Gastrocnemius medialis (tissue), 4 donors: ENCODE data around the gene LRRTM3. TPM values are rescaled to one million over a fixed set of nuclear protein-coding genes. Genes with fewer than 3 reads are reported as not detected.

Experiments
- ATAC-seq, 2 donors: fragments of 150-250 bp; one replicate each; pipeline ENCODE4 v1.9.1; 2016
- DNase-seq, 2 donors: peaks; one replicate each; pipeline ENCODE4 v3.0.0-alpha.2; 2019
- H3K27ac ChIP-seq, 4 donors: fragments of 200-600 bp; sonication (generic); 1 replicate in 1 of 4; 2 replicates in 3 of 4; pipeline ENCODE4 v1.5.1; 2016 to 2018; ENCODE audit warnings: mild to moderate bottlenecking in 2 of 4, moderate library complexity in 1 of 4
- H3K27me3 ChIP-seq, 3 donors: fragments of 200-600 bp; sonication (generic) in 2 of 3; 1 replicate in 1 of 3; 2 replicates in 2 of 3; pipeline versions ENCODE4 v1.5.1 to v1.6.0; 2016 to 2019; ENCODE audit warnings: mild to moderate bottlenecking in 1 of 3, moderate library complexity in 1 of 3
- H3K36me3 ChIP-seq, 2 donors: fragments of 200-600 bp; sonication (generic) in 1 of 2; one replicate each; pipeline ENCODE4 v1.5.1; 2017 to 2018
- H3K4me1 ChIP-seq, 2 donors: fragments of 200-600 bp; sonication (generic) in 1 of 2; one replicate each; pipeline ENCODE4 v1.5.1; 2016 to 2017; ENCODE audit warnings: mild to moderate bottlenecking in 2 of 2
- H3K4me3 ChIP-seq, 4 donors: fragments of 200-600 bp; sonication (generic) in 3 of 4; 1 replicate in 1 of 4; 2 replicates in 3 of 4; pipeline ENCODE4 v1.5.1; 2016 to 2019; ENCODE audit warnings: mild to moderate bottlenecking in 2 of 4
- H3K9me3 ChIP-seq, 3 donors: fragments of 200-600 bp; sonication (generic) in 2 of 3; 1 replicate in 1 of 3; 2 replicates in 2 of 3; pipeline ENCODE4 v1.5.1; 2016 to 2019
- CTCF ChIP-seq, 5 experiments: fragments of 450-650 bp in 3 of 5; fragments of 200-600 bp in 2 of 5; sonication (generic) in 2 of 5; IDR thresholded peaks in 4 of 5; conservative IDR thresholded peaks in 1 of 5; 1 replicate in 4 of 5; 2 replicates in 1 of 5; pipeline ENCODE4 v1.5.1; 2016 to 2019; ENCODE audit warnings: antibody characterized with exemption in 5 of 5, mild to moderate bottlenecking in 3 of 5, moderate library complexity in 3 of 5
- POLR2A ChIP-seq, 2 donors: fragments of 450-650 bp; IDR thresholded peaks; one replicate each; pipeline ENCODE4 v1.6.1; 2017; ENCODE audit warnings: antibody characterized with exemption in 2 of 2, mild to moderate bottlenecking in 2 of 2, moderate library complexity in 2 of 2
- in situ Hi-C, 4 donors: fragments of 200-750 bp; cut with MboI; loops; one replicate each; pipeline versions ENCODE4 v1.15.0 to v1.8.0; 2017; ENCODE audit warnings: low sequenced_read_pairs in 4 of 4
- intact Hi-C: fragments of 100-400 bp; cut with DNase I; formaldehyde crosslinking; loops from one replicate; pipeline ENCODE4 v1.15.1; 2023; ENCODE audit warnings: low total_unique reads
- total RNA-seq, 4 donors: library from RNA; depleted of rRNA; stranded (reverse); fragments of >200 nt; gene quantifications; one replicate each; pipeline versions ENCODE4 v1.1.0 to v1.2.3, GENCODE V29; 2016

LRRTM3 gene
- total RNA-seq, 4 donors from 2014 or later, result not detected

- Histone ChIP-seq H3K27ac (no peak overlapping the region), H3K27me3 (no peaks in the 10 kb centered on the region), H3K36me3 (no peaks in the 10 kb centered on the region), H3K4me3 (no peak overlapping the region), H3K9me3 (no peaks in the 10 kb centered on the region), H3K4me1 (no peaks in the 10 kb centered on the region)
- intact Hi-C loops, result no loop called here
- no peak for TF ChIP-seq POLR2A (IDR thresholded peaks at IDR 0.05)
- TF ChIP-seq CTCF (IDR thresholded peaks at IDR 0.05 in 4 of 5, conservative IDR thresholded peaks at IDR 0.05 in 1 of 5), result no peak
- in situ Hi-C loops, result no loop called here
- ATAC-seq (no peak), DNase-seq (no peak)
Measured at GRCh38 chr10:66982053-66982420, 56.2 kb downstream of the LRRTM3 start.

- Histone ChIP-seq H3K4me3 (no peak overlapping the region), H3K9me3 (no peaks in the 10 kb centered on the region), H3K27me3 (no peaks in the 10 kb centered on the region), H3K4me1 (no peaks in the 10 kb centered on the region), H3K36me3 (no peaks in the 10 kb centered on the region), H3K27ac (no peak overlapping the region)
- TF ChIP-seq CTCF (IDR thresholded peaks at IDR 0.05 in 4 of 5, conservative IDR thresholded peaks at IDR 0.05 in 1 of 5) (no peak), POLR2A (IDR thresholded peaks at IDR 0.05) (no peak)
- ATAC-seq, result no peak
- in situ Hi-C loops, result no loop called here
- no peak for DNase-seq
- intact Hi-C loops, result no loop called here
Measured at GRCh38 chr10:66982792-66983474, 57.1 kb downstream of the LRRTM3 start.

GRCh38 chr10:66983475-66983818 lies 57.6 kb downstream of the LRRTM3 start:
- in situ Hi-C loops, result no loop called here
- no peak overlapping the region for H3K4me3 ChIP-seq

GRCh38 chr10:66990143-66990830 lies 64.5 kb downstream of the LRRTM3 start:
- ATAC-seq (no peak), DNase-seq (no peak)
- H3K27ac ChIP-seq, result no peak overlapping the region
- peaks cover 0 to 5% of the 10 kb centered on the region in 2 donors for H3K4me1 ChIP-seq
- TF ChIP-seq POLR2A (IDR thresholded peaks at IDR 0.05) (no peak), CTCF (IDR thresholded peaks at IDR 0.05 in 4 of 5, conservative IDR thresholded peaks at IDR 0.05 in 1 of 5) (no peak)
- in situ Hi-C loops (no loop called here), intact Hi-C loops (no loop called here)
- H3K36me3 ChIP-seq, result no peaks in the 10 kb centered on the region
- no peaks in the 10 kb centered on the region for H3K27me3 ChIP-seq
- no peak overlapping the region for H3K4me3 ChIP-seq
- H3K9me3 ChIP-seq, result no peaks in the 10 kb centered on the region

More at GRCh38 chr10:66983475-66983818, 57.6 kb downstream of the LRRTM3 start:
- Histone ChIP-seq H3K27ac (no peak overlapping the region), H3K4me1 (no peaks in the 10 kb centered on the region), H3K27me3 (no peaks in the 10 kb centered on the region), H3K9me3 (no peaks in the 10 kb centered on the region), H3K36me3 (no peaks in the 10 kb centered on the region)
- intact Hi-C loops, result no loop called here
- ATAC-seq, result no peak
- no peak for DNase-seq
- TF ChIP-seq POLR2A (IDR thresholded peaks at IDR 0.05) (no peak), CTCF (IDR thresholded peaks at IDR 0.05 in 4 of 5, conservative IDR thresholded peaks at IDR 0.05 in 1 of 5) (no peak)
